HG03039 (cell line): ENCODE data around the gene CDHR3.

ENCODE experiments used
- ATAC-seq: cut with Tn5 transposase; IDR thresholded peaks from one replicate; pipeline ENCODE4 v1.9.1; 2021; ENCODE audit warnings: mild to moderate bottlenecking, moderate library complexity; ENCODE audit not compliant: unreplicated experiment

CDHR3 gene

DNA sequence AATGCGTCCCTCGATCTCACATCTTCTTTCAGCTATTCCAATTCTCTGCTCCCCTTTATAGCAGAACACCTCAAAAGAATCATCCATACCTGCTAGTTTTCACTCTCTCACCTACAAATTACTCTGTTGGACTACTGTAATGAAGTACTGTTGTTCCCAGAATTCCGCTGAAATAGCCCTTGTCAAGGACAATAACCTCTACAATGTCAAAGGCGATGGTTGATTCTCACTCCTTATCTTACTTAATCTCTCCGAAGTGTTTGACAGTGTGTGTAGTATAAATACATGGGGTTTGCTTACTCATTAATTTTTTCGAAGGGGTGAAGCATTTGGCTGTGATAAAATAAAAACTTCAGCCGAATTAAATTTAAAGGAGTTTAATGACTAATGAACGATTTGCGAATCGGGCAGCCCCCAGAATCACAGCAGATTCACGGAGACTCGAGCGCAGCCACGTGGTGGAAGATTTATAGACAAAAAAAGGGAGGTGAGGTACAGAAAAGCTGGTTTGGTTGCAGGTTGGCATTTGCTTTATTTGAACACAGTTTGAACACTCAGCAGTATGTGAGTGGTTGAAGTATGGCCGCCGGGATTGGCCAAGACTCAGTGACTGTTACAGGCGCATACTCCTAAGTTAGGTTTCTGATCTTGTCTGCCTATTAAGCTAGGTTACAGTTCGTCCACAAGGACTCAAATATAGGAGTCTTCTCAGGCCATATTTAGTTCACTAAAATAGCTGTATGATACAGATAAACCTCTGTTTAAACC lies 119.2 kb downstream of the CDHR3 start:
- no peak for ATAC-seq
